ENCODE data around the gene PPFIA3. TPM values are rescaled to one million over a fixed set of nuclear protein-coding genes. Genes with fewer than 3 reads are reported as not detected.

PPFIA3 gene
- total RNA-seq, 4 donors from 2014 or later: 0.68 to 5.7 (median 2.4) TPM

- no peak for TF ChIP-seq CTCF (IDR thresholded peaks at IDR 0.05; ENCODE audit: low read depth)
Observed at GRCh38 chr19:49167857-49168409, 48.6 kb downstream of the PPFIA3 start.

GRCh38 chr19:49168421-49168820 is 49.1 kb downstream of the PPFIA3 start:
- no peak for TF ChIP-seq CTCF (IDR thresholded peaks at IDR 0.05; ENCODE audit: low read depth)

DNA sequence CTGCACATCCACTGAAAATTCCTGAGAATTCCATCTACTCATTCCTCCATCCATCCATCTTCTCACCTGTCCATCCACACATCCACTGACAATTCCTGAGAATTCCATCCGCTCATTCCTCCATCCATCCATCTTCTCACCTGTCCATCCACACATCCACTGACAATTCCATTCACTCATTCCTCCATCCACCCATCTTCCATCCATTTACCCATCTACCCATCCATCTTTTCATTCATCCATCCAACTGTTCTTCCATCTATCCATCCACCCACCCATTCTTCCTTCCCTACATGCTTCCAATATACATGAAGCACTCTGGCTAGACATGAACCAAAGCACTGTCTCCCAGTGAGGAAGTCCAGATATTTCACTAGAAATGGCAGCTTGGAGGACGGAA is 53.9 kb downstream of the PPFIA3 start:
- TF ChIP-seq CTCF (IDR thresholded peaks at IDR 0.05; ENCODE audit: low read depth): no peak

- no peak for TF ChIP-seq CTCF (IDR thresholded peaks at IDR 0.05; ENCODE audit: low read depth)
Observed at GRCh38 chr19:49180659-49181058, 61.3 kb downstream of the PPFIA3 start.

DNA sequence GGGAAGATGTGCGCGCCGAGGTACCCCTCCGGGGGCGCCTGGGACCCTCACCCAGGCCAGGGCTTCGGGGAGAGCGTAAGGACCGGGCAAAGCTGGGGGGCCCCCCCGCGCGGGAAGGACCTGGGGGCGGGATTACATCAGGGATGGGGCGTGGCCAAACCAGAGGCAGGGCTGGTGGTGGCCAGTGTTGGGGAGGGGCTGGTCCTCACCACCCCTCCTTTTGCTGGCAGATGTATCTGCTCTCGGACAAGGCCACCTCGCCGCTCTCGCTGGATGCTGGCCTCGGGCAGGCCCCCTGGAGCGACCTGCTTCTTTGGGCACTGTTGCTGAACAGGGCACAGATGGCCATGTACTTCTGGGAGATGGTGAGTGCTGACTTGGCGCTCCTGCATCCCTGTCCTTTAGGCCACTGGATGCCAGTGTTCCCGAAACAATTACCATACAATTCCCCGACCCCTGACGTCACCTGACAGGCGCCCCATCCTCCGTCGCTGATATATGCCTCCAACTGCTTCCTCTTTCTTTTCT is 63.6 kb downstream of the PPFIA3 start:
- TF ChIP-seq CTCF (IDR thresholded peaks at IDR 0.05; ENCODE audit: low read depth): no peak

GRCh38 chr19:49186108-49186507 is 66.8 kb downstream of the PPFIA3 start:
- no peak for TF ChIP-seq CTCF (IDR thresholded peaks at IDR 0.05; ENCODE audit: low read depth)

GRCh38 chr19:49188626-49189200 is 69.4 kb downstream of the PPFIA3 start:
- no peak for TF ChIP-seq CTCF (IDR thresholded peaks at IDR 0.05; ENCODE audit: low read depth)

Data from subcutaneous adipose tissue (tissue), 4 donors.